GM21576 (cell line): ENCODE results near the gene STC2.

Experiments
- ATAC-seq: cut with Tn5 transposase; IDR thresholded peaks from one replicate; pipeline ENCODE4 v1.9.1; 2021; ENCODE audit warnings: mild to moderate bottlenecking, moderate library complexity; ENCODE audit not compliant: unreplicated experiment

STC2 gene

GRCh38 chr5:173268750-173269432, 59.3 kb downstream of the STC2 start:
- no peak for ATAC-seq

GRCh38 chr5:173265433-173265832, 62.8 kb downstream of the STC2 start:
- ATAC-seq = no peak
